A549 (cell line): ENCODE measurements around the gene BCAS3. TPM values are rescaled to one million over a fixed set of nuclear protein-coding genes. Genes with fewer than 3 reads are reported as not detected.

Source experiments
- ATAC-seq, 2 experiments: fragments of 200-7000 bp in 1 of 2; fragments of >200 bp in 1 of 2; cut with Nextera tagmentation in 1 of 2; cut with Tn5 transposase in 1 of 2; 3 replicates each; pipeline versions ENCODE4 v1.8.0 to v1.9.1; 2018 to 2020; ENCODE audit warnings: mild to moderate bottlenecking in 1 of 2, moderate library complexity in 1 of 2
- CTCF ChIA-PET: fragments of 300-600 bp; sonication (Branson Sonifier 250); formaldehyde crosslinking; extraction: SDS; loops from one replicate; lab custom pipeline; 2021; ENCODE audit warnings: antibody characterized with exemption, inconsistent platforms; lab: Yijun Ruan, JAX
- POLR2A ChIA-PET: fragments of 350-600 bp; formaldehyde crosslinking; extraction: SDS; loops from one replicate; lab custom pipeline; 2021; ENCODE audit warnings: antibody characterized with exemption, inconsistent platforms; lab: Yijun Ruan, JAX
- DNase-seq, 2 experiments: peaks; one replicate each; pipeline versions ENCODE4 v3.0.0 to v3.0.0-alpha.2; 2011 to 2016; ENCODE audit warnings: low read depth in 1 of 2, low spot score in 1 of 2
- FAIRE-seq: peaks from 2 replicates; lab custom pipeline; 2011; peaks lifted over from hg19 to GRCh38; lab: Jason Lieb, UNC
- H3K27ac ChIP-seq, 2 experiments: fragments of >200 bp; sonication (Bioruptor Twin); formaldehyde crosslinking; 3 replicates each; pipeline ENCODE4 v1.5.1; 2016 to 2017
- H3K4me1 ChIP-seq: fragments of >200 bp; sonication (Bioruptor Twin); formaldehyde crosslinking; 3 replicates; pipeline ENCODE4 v1.6.1; 2016
- H3K4me2 ChIP-seq: fragments of >200 bp; sonication (Bioruptor Twin); formaldehyde crosslinking; 3 replicates; pipeline ENCODE4 v1.6.1; 2016
- H3K4me3 ChIP-seq: fragments of >200 bp; sonication (Bioruptor Twin); formaldehyde crosslinking; 3 replicates; pipeline ENCODE4 v1.5.1; 2016
- H3K9me3 ChIP-seq: fragments of >200 bp; sonication (Bioruptor Twin); formaldehyde crosslinking; 3 replicates; pipeline ENCODE4 v1.6.1; 2016
- BCL3 ChIP-seq: fragments of >200 bp; sonication (Bioruptor Twin); formaldehyde crosslinking; IDR thresholded peaks from 3 replicates; pipeline ENCODE4 v1.6.1; 2016
- CBX8 ChIP-seq: fragments of 200-600 bp; sonication (generic); IDR thresholded peaks from 2 replicates; pipeline ENCODE4 v1.6.1; 2016
- CEBPB ChIP-seq, 2 experiments: fragments of >200 bp in 1 of 2; sonication (Bioruptor Twin) in 1 of 2; formaldehyde crosslinking in 1 of 2; IDR thresholded peaks; 2 replicates each; pipeline ENCODE4 v1.6.1; 2012 to 2016
- CHD2 ChIP-seq: fragments of 150-350 bp; IDR thresholded peaks from 2 replicates; pipeline ENCODE4 v1.6.1; 2014; ENCODE audit warnings: low read length; ENCODE audit not compliant: partially characterized antibody
- ELK1 ChIP-seq: fragments of 150-350 bp; IDR thresholded peaks from 2 replicates; pipeline ENCODE4 v1.6.1; 2014; ENCODE audit warnings: low read depth, mild to moderate bottlenecking, low read length
- ESRRA ChIP-seq: fragments of 150-350 bp; IDR thresholded peaks from 2 replicates; pipeline ENCODE4 v1.6.1; 2014; ENCODE audit warnings: mild to moderate bottlenecking, low read length, borderline replicate concordance
- FOSL2 ChIP-seq, 2 experiments: fragments of 450-650 bp in 1 of 2; fragments of >200 bp in 1 of 2; sonication (Bioruptor Twin) in 1 of 2; formaldehyde crosslinking; IDR thresholded peaks; 2 replicates each; pipeline versions ENCODE4 v1.5.0 to v1.6.1; 2016 to 2020; ENCODE audit warnings: mild to moderate bottlenecking in 1 of 2, moderate library complexity in 1 of 2
- GATA3 ChIP-seq: IDR thresholded peaks from 2 replicates; pipeline ENCODE4 v1.6.1; 2012; ENCODE audit warnings: borderline replicate concordance
- HDAC2 ChIP-seq: fragments of 200-600 bp; sonication (generic); IDR thresholded peaks from 2 replicates; pipeline ENCODE4 v1.6.1; 2016
- HES2 ChIP-seq: fragments of >200 bp; sonication (Bioruptor Twin); formaldehyde crosslinking; IDR thresholded peaks from 2 replicates; pipeline ENCODE4 v1.6.1; 2016
- HEYL ChIP-seq: fragments of 250-450 bp; sonication (Bioruptor Pico); IDR thresholded peaks from 2 replicates; pipeline ENCODE4 v1.8.0; 2021; ENCODE audit warnings: mild to moderate bottlenecking, moderate library complexity
- HMGXB4 ChIP-seq: fragments of 250-450 bp; sonication (Bioruptor Pico); IDR thresholded peaks from 2 replicates; pipeline ENCODE4 v1.5.0; 2021; ENCODE audit warnings: mild to moderate bottlenecking, moderate library complexity, borderline replicate concordance
- JUN ChIP-seq, 2 experiments: fragments of >200 bp; sonication (Bioruptor Twin); formaldehyde crosslinking; IDR thresholded peaks; 2 replicates in 1 of 2; 3 replicates in 1 of 2; pipeline ENCODE4 v1.6.1; 2016 to 2017
- JUNB ChIP-seq: fragments of >200 bp; sonication (Bioruptor Twin); formaldehyde crosslinking; IDR thresholded peaks from 2 replicates; pipeline ENCODE4 v1.6.1; 2016
- KDM1A ChIP-seq: fragments of 200-600 bp; sonication (generic); IDR thresholded peaks from 2 replicates; pipeline ENCODE4 v1.6.1; 2016; ENCODE audit warnings: low read depth, mild to moderate bottlenecking
- MYC ChIP-seq: IDR thresholded peaks from 2 replicates; pipeline ENCODE4 v1.6.1; 2012; ENCODE audit warnings: mild to moderate bottlenecking, inconsistent platforms, low read length, improper control_type of control experiment, borderline replicate concordance
- NFE2L2 ChIP-seq: fragments of 150-350 bp; conservative IDR thresholded peaks from 2 replicates; pipeline ENCODE4 v1.6.1; 2014; ENCODE audit warnings: low read length
- PBX3 ChIP-seq: IDR thresholded peaks from 2 replicates; pipeline ENCODE4 v1.6.1; 2012
- PHF8 ChIP-seq: fragments of 200-600 bp; sonication (generic); IDR thresholded peaks from 2 replicates; pipeline ENCODE4 v1.6.1; 2016; ENCODE audit warnings: low read depth, mild to moderate bottlenecking, antibody characterized with exemption, moderate library complexity, borderline replicate concordance
- POLR2AphosphoS2 ChIP-seq: conservative IDR thresholded peaks from 2 replicates; pipeline ENCODE4 v1.6.1; 2012; ENCODE audit warnings: low read length, improper control_type of control experiment, inconsistent platforms
- RCOR1 ChIP-seq: fragments of 150-350 bp; IDR thresholded peaks from 2 replicates; pipeline ENCODE4 v1.6.1; 2014; ENCODE audit warnings: antibody characterized with exemption, low read length, low read depth
- RNF2 ChIP-seq: fragments of 200-600 bp; sonication (generic); IDR thresholded peaks from 2 replicates; pipeline ENCODE4 v1.6.1; 2016; ENCODE audit warnings: low read depth, mild to moderate bottlenecking, antibody characterized with exemption, moderate library complexity, borderline replicate concordance
- SMC3 ChIP-seq: fragments of >200 bp; sonication (Bioruptor Twin); formaldehyde crosslinking; IDR thresholded peaks from 3 replicates; pipeline ENCODE4 v1.6.1; 2018; ENCODE audit warnings: inconsistent platforms
- USF2 ChIP-seq: fragments of 450-650 bp; IDR thresholded peaks from 2 replicates; pipeline ENCODE4 v1.6.1; 2014; ENCODE audit warnings: antibody characterized with exemption
- ZNF302 ChIP-seq: fragments of 250-450 bp; sonication (Bioruptor Pico); IDR thresholded peaks from 2 replicates; pipeline ENCODE4 v1.9.0; 2021; ENCODE audit warnings: inconsistent platforms, mild to moderate bottlenecking, moderate library complexity
- WGBS: methylation state at CpG from one replicate; pipeline ENCODE4 v1.1.6; 2017; ENCODE audit errors: missing lambda C conversion rate; 5-methylcytosine and 5-hydroxymethylcytosine counted together
- polyA plus RNA-seq, 4 experiments: library from polyadenylated mRNA; depleted of rRNA in 3 of 4; stranded (reverse); fragments of >200 nt; fragmentation: RNase III in 1 of 4; extraction: RNeasy Plus Mini Kit Qiagen cat#74134 plus additional on column Dnase treatment in 1 of 4; gene quantifications; 2 replicates in 3 of 4; 3 replicates in 1 of 4; pipeline ENCODE4 v1.2.3, GENCODE V29; 2011 to 2017

The BCAS3 gene
- polyA plus RNA-seq, 2 of the 4 experiments (the other 2 are of a cell fraction): 14.7 to 43.4 TPM

GRCh38 chr17:61254904-61255303 lies 577.3 kb downstream of the BCAS3 start:
- no peak for TF ChIP-seq CHD2
- no peak for TF ChIP-seq HMGXB4 (CRISPR knock-in tag)
- no peak for TF ChIP-seq PHF8
- TF ChIP-seq PBX3: no peak
- no peak for TF ChIP-seq JUNB
- no peak for TF ChIP-seq ESRRA
- no peak for TF ChIP-seq CEBPB (IDR thresholded peaks at IDR 0.05)
- Histone ChIP-seq H3K4me2 (no peak overlapping the region), H3K27ac (no peak overlapping the region), H3K9me3 (no peaks in the 10 kb centered on the region), H3K4me1 (peaks cover 24% of the 10 kb centered on the region), H3K4me3 (no peak overlapping the region)
- WGBS: 89% methylated on average over 1 of the region's 1 CpG
- DNase-seq (no peak), FAIRE-seq (no peak), ATAC-seq (no peak)
- ChIA-PET POLR2A (no interaction called here), CTCF (interaction anchor here (0.6 to 1.0 kb wide), 2 partner anchors 10 to 80 kb away, joined by 3 to 4 read pairs; no protein-coding TSS in a partner anchor)

- H3K4me2 ChIP-seq: no peak overlapping the region
- DNase-seq (no peak), FAIRE-seq (no peak), ATAC-seq (no peak)
- POLR2A ChIA-PET: no interaction called here
- TF ChIP-seq GATA3: no peak
- TF ChIP-seq POLR2AphosphoS2: no peak
- no peak for TF ChIP-seq USF2
- no peak for TF ChIP-seq HES2
- TF ChIP-seq ELK1: no peak
- TF ChIP-seq BCL3: no peak
- TF ChIP-seq ZNF302 (CRISPR knock-in tag): no peak
- no peak for TF ChIP-seq HEYL (CRISPR knock-in tag)
- no peak overlapping the region for H3K27ac ChIP-seq
- H3K4me1 ChIP-seq: peaks cover 17% of the 10 kb centered on the region
- H3K4me3 ChIP-seq: no peak overlapping the region
- H3K9me3 ChIP-seq: no peaks in the 10 kb centered on the region
- CTCF ChIA-PET: no interaction called here
- 90% methylated on average over 3 of the region's 3 CpGs for WGBS
These were observed 578.0 kb downstream of the BCAS3 start for GRCh38 chr17:61255647-61256046.

- CTCF ChIA-PET: interaction anchor here (0.8 to 2.6 kb wide), 6 partner anchors 9 to 315 kb away, joined by 3 to 7 read pairs (median 3); no protein-coding TSS in a partner anchor
- no peak for ATAC-seq
- TF ChIP-seq NFE2L2 (no peak), KDM1A (no peak), FOSL2 (IDR thresholded peaks at IDR 0.05) (no peak), FOSL2 (CRISPR knock-in tag; IDR thresholded peaks at IDR 0.05) (no peak), JUNB (no peak), CBX8 (no peak), MYC (no peak), RNF2 (no peak), HDAC2 (no peak), SMC3 (no peak), RCOR1 (no peak), USF2 (no peak), JUN (IDR thresholded peaks at IDR 0.05) (no peak)
- Histone ChIP-seq H3K9me3 (no peaks in the 10 kb centered on the region), H3K27ac (no peak overlapping the region), H3K4me1 (no peaks in the 10 kb centered on the region), H3K4me3 (no peak overlapping the region), H3K4me2 (no peak overlapping the region)
- no peak for FAIRE-seq
- no peak for DNase-seq
- POLR2A ChIA-PET: no interaction called here
- 50% methylated on average over 3 of the region's 3 CpGs for WGBS
These were observed 581.7 kb downstream of the BCAS3 start for GRCh38 chr17:61259360-61259759.
